Activated T-cell treated with anti-CD3 and anti-CD28 coated beads, Interleukin-2, amount 50 U/mL, for 72 hours (primary cell): Measurements from ENCODE around the gene CCNA1. TPM values are rescaled to one million over a fixed set of nuclear protein-coding genes. Genes with fewer than 3 reads are reported as not detected.

Experiments
- ATAC-seq, 2 donors: fragments of 150-1000 bp; cut with Tn5 transposase; replicated peaks in 1 of 2; 2 replicates each; pipeline ENCODE4 v1.10.0; 2021; ENCODE audit warnings: moderate library complexity in 2 of 2, mild to moderate bottlenecking in 1 of 2
- DNase-seq, 2 donors: peaks; one replicate each; pipeline ENCODE4 v3.0.0; 2021 to 2022; ENCODE audit warnings: mixed read lengths in 1 of 2
- H3K27ac Mint-ChIP-seq: one replicate; pipeline ENCODE4 v1.8.0; 2022; ENCODE audit warnings: mild to moderate bottlenecking, moderate library complexity, mixed read lengths
- H3K27me3 Mint-ChIP-seq: one replicate; pipeline ENCODE4 v1.8.0; 2022; ENCODE audit warnings: low read depth, mixed read lengths
- H3K36me3 Mint-ChIP-seq, 2 donors: one replicate each; pipeline ENCODE4 v1.8.0; 2022; ENCODE audit warnings: mixed read lengths in 2 of 2, mild to moderate bottlenecking in 1 of 2; ENCODE audit not compliant: insufficient read depth in 2 of 2
- H3K4me1 Mint-ChIP-seq: one replicate; pipeline ENCODE4 v1.8.0; 2022; ENCODE audit warnings: low read depth, mixed read lengths
- H3K4me3 Mint-ChIP-seq, 2 donors: one replicate each; pipeline ENCODE4 v1.8.0; 2022; ENCODE audit warnings: mild to moderate bottlenecking in 2 of 2, mixed read lengths in 2 of 2, moderate library complexity in 2 of 2
- H3K9me3 Mint-ChIP-seq, 2 donors: one replicate each; pipeline ENCODE4 v1.8.0; 2022; ENCODE audit warnings: mixed read lengths in 2 of 2
- total RNA-seq, 2 donors: library from RNA; stranded (reverse); gene quantifications; one replicate each; pipeline ENCODE4 v1.2.3, GENCODE V29; 2022

CCNA1 gene
- total RNA-seq, 2 donors from 2014 or later = 0.19 to 1.8 TPM

DNA sequence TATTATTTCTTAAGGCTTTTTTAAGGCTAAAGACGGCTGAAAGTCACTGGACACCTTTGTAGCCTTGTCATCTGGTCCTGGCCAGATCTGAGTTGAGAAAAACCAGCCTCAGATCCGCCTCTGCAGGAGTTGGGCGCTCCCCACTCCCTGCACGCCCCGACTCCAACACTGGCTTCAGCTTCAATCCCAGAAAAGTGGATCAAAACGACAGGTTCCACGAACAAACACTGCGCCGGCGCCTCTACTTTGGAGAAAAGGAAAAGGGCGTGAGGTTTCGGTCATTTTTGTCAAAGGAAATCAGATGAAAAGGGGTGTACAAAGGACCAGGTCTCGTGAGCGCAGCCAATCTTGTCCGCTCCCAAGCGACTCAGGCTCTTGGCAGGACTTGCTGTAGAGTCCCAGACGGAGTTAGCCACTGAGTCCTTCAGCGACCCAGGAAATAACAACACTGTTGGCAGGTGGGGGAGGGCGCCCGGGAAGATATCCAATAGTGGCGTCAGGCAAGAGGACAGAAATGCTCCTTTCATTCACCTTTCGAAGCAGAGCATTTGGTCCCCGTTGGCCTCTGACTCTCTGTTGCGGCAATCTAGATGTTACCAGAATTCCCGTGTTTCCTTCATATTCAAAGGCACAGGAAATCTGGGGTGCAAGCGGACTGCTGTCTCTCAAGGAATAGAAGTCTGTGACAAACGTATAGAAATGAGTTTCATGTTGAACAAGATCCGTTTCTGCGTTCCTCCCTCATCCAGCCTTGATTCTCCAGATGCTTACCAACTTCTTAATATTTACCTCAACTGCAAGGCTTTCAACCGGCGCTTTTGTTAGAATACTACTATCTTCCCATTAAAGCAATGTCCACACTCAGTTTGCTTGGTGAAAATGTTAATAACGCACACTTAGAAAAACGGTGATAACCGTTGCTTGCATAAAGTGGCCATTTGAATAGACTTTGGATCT is 1.8 kb upstream of the CCNA1 start:
- no peak for ATAC-seq
- H3K36me3 Mint-ChIP-seq = no peaks in the 10 kb centered on the region
- H3K9me3 Mint-ChIP-seq = peaks cover 0 to 4% of the 10 kb centered on the region in 2 donors
- DNase-seq = no peak
- peak overlapping the region; percentile 47 to 53 for H3K4me3 Mint-ChIP-seq
- peaks cover 76% of the 10 kb centered on the region for H3K27me3 Mint-ChIP-seq
- no peak overlapping the region for H3K27ac Mint-ChIP-seq
- H3K4me1 Mint-ChIP-seq = peaks cover 8% of the 10 kb centered on the region

- DNase-seq (peak; percentile 33 to 39), ATAC-seq (peak; percentile 68 to 73)
- Mint-ChIP-seq H3K9me3 (peaks cover 0 to 2% of the 10 kb centered on the region in 2 donors), H3K4me1 (peaks cover 8% of the 10 kb centered on the region), H3K36me3 (no peaks in the 10 kb centered on the region), H3K27me3 (peaks cover 75% of the 10 kb centered on the region), H3K27ac (no peak overlapping the region), H3K4me3 (peak overlapping the region; percentile 82 to 83)
Observed at GRCh38 chr13:36431204-36432105, 840 bp upstream of the CCNA1 start.

- Mint-ChIP-seq H3K27ac (no peak overlapping the region), H3K4me1 (peaks cover 21% of the 10 kb centered on the region), H3K9me3 (no peaks in the 10 kb centered on the region), H3K36me3 (no peaks in the 10 kb centered on the region), H3K4me3 (no peak overlapping the region), H3K27me3 (peaks cover 36% of the 10 kb centered on the region)
- DNase-seq (no peak), ATAC-seq (no peak)
Observed at GRCh38 chr13:36436811-36437210, 4.5 kb downstream of the CCNA1 start.

DNA sequence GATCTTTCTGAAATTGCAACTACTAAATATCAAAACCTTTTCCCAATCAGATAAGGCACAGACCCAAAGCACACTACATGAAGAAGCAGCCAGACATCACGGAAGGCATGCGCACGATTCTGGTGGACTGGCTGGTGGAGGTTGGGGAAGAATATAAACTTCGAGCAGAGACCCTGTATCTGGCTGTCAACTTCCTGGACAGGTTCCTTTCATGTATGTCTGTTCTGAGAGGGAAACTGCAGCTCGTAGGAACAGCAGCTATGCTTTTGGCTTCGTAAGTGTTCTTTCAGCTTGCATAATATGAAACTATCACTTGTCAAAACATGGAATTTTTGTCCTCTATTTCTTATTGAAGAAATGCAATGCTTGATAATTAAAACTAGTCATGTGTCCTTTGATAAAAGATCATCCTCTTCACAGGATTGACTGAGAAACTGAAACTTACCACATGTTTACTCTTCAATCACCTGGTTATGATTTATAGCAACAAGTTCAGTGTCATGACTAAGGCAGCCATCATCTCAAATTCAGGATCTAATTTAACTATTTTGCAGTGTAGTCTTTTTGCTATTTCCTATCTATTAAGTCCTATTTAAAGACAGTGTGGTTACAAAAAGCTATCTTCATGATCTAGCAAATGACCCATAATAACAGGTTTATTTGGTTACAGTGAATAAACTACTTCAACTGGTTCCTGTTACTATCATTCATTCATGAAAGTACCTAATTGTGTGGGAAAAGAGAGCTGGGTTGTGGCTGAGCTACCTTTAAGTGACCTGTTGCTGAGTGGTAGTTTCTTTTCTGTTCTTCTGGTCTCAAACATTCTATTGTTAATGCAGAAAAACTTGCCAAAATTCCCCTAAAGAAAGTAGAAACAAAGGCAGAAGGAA is 6.5 kb downstream of the CCNA1 start:
- no peaks in the 10 kb centered on the region for H3K9me3 Mint-ChIP-seq
- DNase-seq (no peak), ATAC-seq (peak; percentile 32 to 56)
- peaks cover 22% of the 10 kb centered on the region for H3K27me3 Mint-ChIP-seq
- peak overlapping the region in 1 of 2 donors; percentile 51 for H3K4me3 Mint-ChIP-seq
- no peak overlapping the region for H3K27ac Mint-ChIP-seq
- no peaks in the 10 kb centered on the region for H3K36me3 Mint-ChIP-seq
- peaks cover 13% of the 10 kb centered on the region for H3K4me1 Mint-ChIP-seq

- H3K4me3 Mint-ChIP-seq = no peak overlapping the region
- ATAC-seq (no peak), DNase-seq (no peak)
- no peaks in the 10 kb centered on the region for H3K9me3 Mint-ChIP-seq
- H3K27ac Mint-ChIP-seq = no peak overlapping the region
- H3K4me1 Mint-ChIP-seq = no peaks in the 10 kb centered on the region
- peaks cover 20% of the 10 kb centered on the region for H3K27me3 Mint-ChIP-seq
- no peaks in the 10 kb centered on the region for H3K36me3 Mint-ChIP-seq
Observed at GRCh38 chr13:36445278-36445677, 13.0 kb downstream of the CCNA1 start.

DNA sequence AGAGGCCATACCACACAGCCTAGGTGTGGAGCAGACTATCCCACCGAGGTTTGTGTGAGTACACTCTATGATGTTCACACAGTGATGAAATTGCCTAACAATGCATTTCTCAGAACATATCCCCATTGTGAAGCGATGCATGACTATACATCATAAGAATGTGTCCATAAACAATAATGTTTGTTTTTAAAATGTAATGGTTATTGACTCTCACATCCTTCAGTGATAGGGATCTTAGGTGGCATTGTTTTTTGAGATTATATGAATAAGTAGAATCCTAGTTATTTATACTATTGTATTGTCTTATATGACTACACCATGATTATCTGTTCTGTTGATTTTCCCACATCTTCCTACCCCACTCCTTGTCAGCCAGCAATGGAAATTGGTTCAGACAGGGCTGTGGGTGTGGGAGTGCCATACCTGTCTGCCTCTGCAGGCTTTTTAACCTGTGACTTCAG is 13.6 kb downstream of the CCNA1 start:
- ATAC-seq = no peak
- no peak overlapping the region for H3K27ac Mint-ChIP-seq
- no peak overlapping the region for H3K4me3 Mint-ChIP-seq
- peaks cover 27% of the 10 kb centered on the region for H3K27me3 Mint-ChIP-seq
- no peak for DNase-seq
- H3K36me3 Mint-ChIP-seq = no peaks in the 10 kb centered on the region
- no peaks in the 10 kb centered on the region for H3K4me1 Mint-ChIP-seq
- H3K9me3 Mint-ChIP-seq = no peaks in the 10 kb centered on the region

DNA sequence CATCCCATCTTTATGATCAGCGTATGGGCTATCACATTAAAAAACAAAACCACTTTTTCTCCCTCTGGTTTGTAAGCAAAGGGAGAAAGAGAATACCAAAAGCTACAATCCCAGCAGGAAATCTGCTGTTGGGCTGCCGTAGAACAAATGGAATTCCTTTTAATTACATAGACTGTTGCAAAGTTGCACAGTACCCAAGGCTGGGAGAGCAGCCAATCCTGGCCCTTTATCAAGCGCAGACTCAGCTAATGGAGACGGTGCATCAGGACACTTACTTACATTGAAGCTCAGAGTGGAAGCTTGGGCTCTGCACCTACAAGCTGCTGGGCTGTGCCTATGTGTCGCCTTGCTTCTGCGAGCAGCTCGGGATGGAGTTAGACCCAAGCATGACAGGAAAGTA is 15.2 kb downstream of the CCNA1 start:
- no peaks in the 10 kb centered on the region for H3K9me3 Mint-ChIP-seq
- H3K27me3 Mint-ChIP-seq = peaks cover 28% of the 10 kb centered on the region
- no peak for ATAC-seq
- H3K36me3 Mint-ChIP-seq = no peaks in the 10 kb centered on the region
- H3K4me3 Mint-ChIP-seq = no peak overlapping the region
- no peak for DNase-seq
- H3K27ac Mint-ChIP-seq = no peak overlapping the region
- H3K4me1 Mint-ChIP-seq = no peaks in the 10 kb centered on the region

GRCh38 chr13:36450534-36450933 is 18.2 kb downstream of the CCNA1 start:
- no peak overlapping the region for H3K27ac Mint-ChIP-seq

GRCh38 chr13:36453516-36453915 is 21.2 kb downstream of the CCNA1 start:
- ATAC-seq = no peak
- no peak for DNase-seq
- Mint-ChIP-seq H3K4me1 (no peaks in the 10 kb centered on the region), H3K4me3 (no peak overlapping the region), H3K27ac (no peak overlapping the region), H3K36me3 (no peaks in the 10 kb centered on the region), H3K9me3 (no peaks in the 10 kb centered on the region), H3K27me3 (peaks cover 24% of the 10 kb centered on the region)

More at GRCh38 chr13:36450534-36450933, 18.2 kb downstream of the CCNA1 start:
- peaks cover 32% of the 10 kb centered on the region for H3K27me3 Mint-ChIP-seq
- no peaks in the 10 kb centered on the region for H3K4me1 Mint-ChIP-seq
- no peak overlapping the region for H3K4me3 Mint-ChIP-seq
- DNase-seq (no peak), ATAC-seq (no peak)
- H3K36me3 Mint-ChIP-seq = no peaks in the 10 kb centered on the region
- no peaks in the 10 kb centered on the region for H3K9me3 Mint-ChIP-seq

GRCh38 chr13:36454121-36454520 is 21.8 kb downstream of the CCNA1 start:
- Mint-ChIP-seq H3K9me3 (no peaks in the 10 kb centered on the region), H3K4me1 (no peaks in the 10 kb centered on the region), H3K27ac (no peak overlapping the region), H3K36me3 (no peaks in the 10 kb centered on the region), H3K4me3 (no peak overlapping the region), H3K27me3 (peaks cover 20% of the 10 kb centered on the region)
- no peak for DNase-seq
- ATAC-seq = no peak

DNA sequence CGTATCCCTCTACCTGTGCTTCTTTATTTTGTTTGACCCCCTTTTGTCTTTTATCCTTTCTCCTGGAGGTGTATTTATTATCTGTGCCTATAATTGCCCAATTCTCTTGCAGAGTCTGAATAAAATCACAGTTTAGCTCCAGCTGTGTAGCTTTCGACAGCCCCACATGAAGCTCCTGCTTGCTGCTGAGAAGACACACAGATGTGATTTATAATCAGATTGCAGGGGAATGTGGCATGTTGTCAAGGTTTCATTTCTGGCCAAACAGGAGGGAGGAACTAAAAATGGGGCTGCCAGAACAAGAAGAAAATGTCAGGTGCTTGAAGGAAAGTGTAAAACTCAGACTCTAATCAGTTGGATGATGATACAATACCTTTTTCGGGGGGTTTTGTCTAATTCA is 22.7 kb downstream of the CCNA1 start:
- no peak for ATAC-seq
- H3K4me3 Mint-ChIP-seq = no peak overlapping the region

GRCh38 chr13:36456577-36456976 is 24.3 kb downstream of the CCNA1 start:
- Mint-ChIP-seq H3K4me3 (no peak overlapping the region), H3K27me3 (peaks cover 7% of the 10 kb centered on the region), H3K36me3 (no peaks in the 10 kb centered on the region), H3K27ac (no peak overlapping the region), H3K4me1 (no peaks in the 10 kb centered on the region), H3K9me3 (no peaks in the 10 kb centered on the region)
- ATAC-seq (no peak), DNase-seq (no peak)

More for the DNA sequence above, 22.7 kb downstream of the CCNA1 start:
- no peak for DNase-seq
- H3K27ac Mint-ChIP-seq = no peak overlapping the region
- no peaks in the 10 kb centered on the region for H3K36me3 Mint-ChIP-seq
- no peaks in the 10 kb centered on the region for H3K4me1 Mint-ChIP-seq
- H3K27me3 Mint-ChIP-seq = peaks cover 18% of the 10 kb centered on the region
- no peaks in the 10 kb centered on the region for H3K9me3 Mint-ChIP-seq
